Urothelium cell line (cell line): ENCODE data around the gene C1QTNF5.

ENCODE experiments used
- DNase-seq: peaks from one replicate; pipeline ENCODE4 v3.0.0; 2011; ENCODE audit warnings: low spot score, mixed read lengths
- FAIRE-seq: peaks from 2 replicates; lab custom pipeline; 2011; peaks lifted over from hg19 to GRCh38; lab: Jason Lieb, UNC

C1QTNF5 gene

DNA sequence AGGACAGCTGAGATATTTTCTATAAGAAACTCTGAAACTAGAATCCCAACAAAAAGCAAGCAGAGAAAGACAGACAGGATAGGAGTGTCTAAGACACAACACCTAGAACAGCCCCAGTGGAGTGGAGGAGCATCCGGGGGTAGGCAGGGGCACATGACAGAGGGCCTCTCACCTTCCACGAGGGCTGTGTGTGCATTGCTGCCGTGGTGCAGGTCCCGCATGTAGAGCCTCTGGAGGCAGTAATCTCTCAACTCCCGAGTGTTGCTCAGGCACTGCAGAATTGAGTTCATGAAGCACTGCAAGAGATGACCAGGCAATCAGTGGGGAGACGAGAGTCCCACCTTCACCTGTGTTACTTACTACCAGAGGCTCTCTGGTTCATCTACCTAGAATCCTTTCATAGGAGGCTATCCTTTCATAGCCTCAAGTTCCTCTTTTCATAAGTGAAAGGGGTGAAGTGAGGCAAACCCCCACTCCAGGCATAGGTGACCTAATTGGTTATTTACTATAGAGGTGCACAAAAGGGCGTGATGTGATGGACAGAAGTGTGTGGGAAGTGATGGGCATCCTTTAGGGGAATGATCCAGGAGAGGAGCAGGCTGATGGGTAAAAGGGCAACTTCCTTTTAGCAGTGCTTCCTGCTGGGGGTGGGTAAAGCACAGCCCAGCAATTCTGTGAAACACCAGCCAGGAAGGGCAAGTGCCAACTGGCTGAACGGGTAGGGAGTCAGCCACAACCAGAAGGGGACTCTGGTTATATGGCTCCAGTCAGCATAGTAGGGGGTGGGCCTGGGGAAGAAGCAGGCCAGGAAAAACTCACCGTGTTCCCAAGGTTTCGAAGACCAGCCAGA lies 18.9 kb upstream of the C1QTNF5 start:
- FAIRE-seq, result no peak
- no peak for DNase-seq

DNA sequence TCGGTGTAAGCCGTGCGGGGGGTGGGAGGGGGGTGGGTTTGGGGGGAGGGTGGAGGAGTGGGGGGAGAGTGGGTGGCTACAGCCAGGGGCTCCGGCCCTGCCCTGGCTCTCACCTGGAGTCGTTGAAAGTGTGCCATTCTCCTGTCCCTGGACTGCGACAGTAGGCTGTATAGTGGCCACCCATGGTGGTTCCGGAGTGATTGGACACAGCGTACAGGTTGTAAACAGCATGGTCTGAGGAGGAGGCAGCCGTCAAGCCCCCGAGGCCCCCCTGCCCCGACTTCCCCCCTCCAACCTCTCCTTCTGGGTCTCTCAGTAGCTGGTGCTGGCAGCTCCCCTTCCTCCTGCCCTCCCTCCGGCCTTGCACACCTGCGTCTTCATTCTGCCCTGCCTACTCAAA lies 16.4 kb upstream of the C1QTNF5 start:
- FAIRE-seq, result no peak
- DNase-seq, result no peak

DNA sequence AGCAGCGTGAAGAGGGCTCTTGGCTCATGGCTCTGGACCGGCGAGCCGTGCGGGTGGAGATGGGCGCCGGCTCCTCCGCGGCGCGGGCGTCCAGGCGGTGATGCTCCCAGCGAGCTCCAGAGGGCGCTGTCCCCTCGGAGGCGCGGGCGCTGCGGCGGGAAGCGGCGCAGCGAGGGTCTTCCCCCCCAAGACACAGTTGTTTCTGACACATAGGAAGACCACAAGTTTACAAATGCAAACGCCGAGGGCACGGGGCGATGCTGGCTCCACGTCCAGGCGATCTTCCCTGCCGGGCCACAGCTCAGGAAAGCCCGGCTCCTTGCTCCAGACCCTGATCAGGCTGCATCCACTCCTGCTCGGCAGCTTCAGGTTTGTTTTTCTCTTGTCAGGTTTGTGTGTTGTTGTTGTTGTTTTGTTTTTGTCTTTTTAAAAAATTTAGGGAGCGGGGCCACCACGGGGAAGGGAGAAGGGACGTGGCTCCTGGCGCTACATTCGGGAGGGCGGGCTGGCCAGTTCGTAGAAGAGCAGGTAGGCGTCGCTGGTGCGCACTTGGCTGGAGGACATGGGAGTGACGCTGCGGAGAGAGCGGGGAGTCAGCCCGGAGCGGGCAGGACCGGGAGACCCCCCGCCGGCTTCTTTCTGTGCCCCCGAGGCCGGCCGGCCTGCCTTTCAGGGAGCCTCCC lies 15.8 kb upstream of the C1QTNF5 start:
- FAIRE-seq, result no peak
- peak; percentile 84 for DNase-seq

DNA sequence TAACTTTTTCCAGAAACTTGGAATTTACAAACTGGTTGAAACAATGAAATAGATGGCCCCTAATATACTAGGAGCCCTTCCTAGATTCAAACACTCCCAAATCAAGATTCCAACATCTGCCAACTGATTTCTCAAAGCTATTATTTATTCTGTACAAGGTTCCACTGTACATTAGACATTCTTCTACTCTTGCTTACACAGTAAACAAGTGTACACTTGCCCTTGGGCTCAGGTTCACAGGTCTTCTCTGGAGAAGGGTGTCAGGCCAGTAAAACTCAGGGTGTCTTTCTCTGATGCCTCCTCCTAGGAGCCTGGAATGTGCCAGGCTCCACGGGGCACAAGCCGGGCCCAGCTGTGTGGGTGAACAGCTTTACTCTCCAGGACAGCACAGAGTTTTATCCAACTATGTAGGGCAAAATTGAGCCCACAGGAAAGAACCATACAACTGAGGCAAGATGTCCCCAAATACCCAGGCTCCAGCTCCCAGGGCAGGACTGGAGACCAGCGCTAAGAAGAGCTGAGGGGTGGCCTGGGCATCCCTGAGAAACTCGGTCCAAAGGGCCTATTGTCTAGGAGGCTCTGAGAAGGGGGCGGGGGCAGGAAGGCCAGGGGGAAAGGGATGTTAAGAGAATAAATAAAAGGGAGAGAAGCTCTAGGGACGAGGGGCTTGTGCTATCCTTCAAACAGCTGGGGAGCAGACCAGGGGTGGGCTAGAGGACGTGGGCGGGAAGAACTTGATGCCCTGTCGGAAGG lies 14.6 kb upstream of the C1QTNF5 start:
- FAIRE-seq (no peak), DNase-seq (no peak)

DNA sequence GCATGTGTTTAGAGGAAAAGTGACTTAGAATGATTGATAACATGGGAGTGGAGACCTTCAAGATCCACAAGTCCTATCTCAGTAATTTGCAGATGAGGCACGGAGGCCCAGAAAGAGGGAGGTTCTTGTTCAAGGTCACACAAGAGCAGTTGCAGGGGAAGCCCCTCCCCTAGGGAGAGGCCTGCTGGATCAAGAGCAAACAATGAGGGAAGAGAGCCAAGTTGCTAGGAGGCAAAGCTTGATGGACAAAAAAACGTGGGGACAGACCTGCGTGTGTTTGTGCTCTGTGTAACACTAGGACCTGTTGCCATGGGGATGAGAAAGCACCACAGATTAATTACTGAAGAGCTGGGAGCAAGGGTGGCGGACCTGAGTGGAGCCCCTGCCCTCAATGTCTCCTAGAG lies 12.2 kb upstream of the C1QTNF5 start:
- FAIRE-seq (no peak), DNase-seq (no peak)

DNA sequence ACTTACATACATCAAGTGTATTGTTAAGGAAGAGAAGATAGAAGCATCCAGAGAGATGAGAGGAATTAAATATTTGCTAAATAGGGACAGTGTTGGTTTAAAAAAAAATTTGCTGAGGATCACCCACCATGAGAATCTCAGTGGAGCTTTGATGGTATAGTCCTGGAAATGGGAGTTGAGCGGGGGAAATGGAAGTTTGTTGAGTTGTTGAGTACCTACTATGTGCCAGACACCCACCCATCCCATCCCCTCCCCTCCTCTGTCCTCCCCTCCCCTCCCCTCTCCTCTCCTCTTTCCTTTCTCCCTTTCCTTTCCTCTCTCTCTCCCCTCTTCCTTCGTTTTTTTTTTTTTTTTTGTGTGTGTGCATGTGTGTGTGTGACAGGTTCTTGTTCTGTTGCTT lies 10.5 kb upstream of the C1QTNF5 start:
- FAIRE-seq (no peak), DNase-seq (no peak)

DNA sequence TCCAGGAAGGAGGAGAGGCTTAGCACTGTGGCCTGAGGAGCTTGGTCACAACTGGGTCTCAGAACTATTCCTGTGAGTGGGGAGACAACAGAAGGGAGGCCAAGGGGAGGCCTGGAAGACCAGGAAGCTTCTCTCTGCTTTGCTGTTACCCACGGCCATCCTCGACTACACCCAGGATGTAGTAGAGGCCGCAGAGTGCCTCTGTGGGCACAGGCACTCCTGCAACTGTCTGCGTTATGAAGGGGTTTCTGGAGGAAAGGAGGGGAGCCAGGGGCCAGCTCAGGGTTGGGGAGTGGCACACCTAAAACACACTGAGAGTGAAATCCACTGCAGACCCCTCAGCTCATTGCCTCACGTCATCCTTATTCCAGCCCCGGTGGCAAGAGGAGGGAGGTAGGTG lies 9.6 kb upstream of the C1QTNF5 start:
- DNase-seq (no peak), FAIRE-seq (no peak)

DNA sequence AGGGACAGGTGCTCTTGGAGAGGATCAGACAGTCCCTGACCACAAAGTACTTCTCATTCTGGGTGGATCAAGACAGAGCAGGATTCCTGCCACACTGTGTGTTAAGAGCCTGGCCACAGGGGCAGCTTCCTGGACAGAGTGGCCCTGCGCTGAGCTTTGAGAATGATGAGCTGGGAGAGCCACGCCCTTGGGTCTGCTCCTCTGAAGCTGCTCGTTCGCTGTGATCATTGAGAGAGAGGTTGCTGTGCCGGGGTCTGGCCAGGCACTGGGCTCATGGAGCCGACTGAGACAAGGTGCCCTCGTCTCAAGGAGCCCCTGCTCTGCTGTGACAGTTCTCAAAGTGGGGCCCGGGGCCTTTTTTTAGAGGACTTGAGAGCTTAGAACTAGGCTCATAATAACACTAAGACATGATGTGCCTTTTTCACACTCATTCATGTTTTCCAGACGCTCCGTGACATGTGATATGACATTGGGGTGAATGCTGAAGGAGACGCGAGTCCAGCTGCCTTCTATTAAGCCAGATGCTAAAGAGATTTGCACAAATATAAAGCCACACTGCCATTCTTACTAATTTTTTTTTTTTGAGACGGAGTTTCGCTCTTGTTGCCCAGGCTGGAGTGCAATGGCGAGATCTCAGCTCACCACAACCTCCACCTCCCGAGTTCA lies 7.4 kb upstream of the C1QTNF5 start:
- FAIRE-seq, result no peak
- no peak for DNase-seq

DNA sequence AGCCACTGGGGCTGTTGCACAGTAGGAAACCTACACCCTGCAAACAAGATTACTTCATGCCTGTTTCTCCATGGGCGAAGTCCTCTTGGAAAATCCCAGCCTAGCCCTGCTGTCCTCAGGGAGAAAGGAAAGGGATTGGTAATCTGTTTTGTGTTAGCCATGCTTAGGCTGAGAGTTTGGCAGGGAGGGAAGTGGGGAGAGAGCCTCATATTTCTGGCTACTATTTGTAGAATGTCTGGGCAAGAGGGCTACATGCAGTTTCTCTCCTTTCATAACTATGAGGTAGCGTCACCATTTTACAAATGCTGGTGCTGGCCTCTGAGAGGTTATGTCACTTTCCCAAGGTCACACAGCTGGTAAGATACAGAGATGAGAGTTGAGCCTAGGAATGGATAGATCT lies 6.6 kb upstream of the C1QTNF5 start:
- DNase-seq, result no peak
- FAIRE-seq, result no peak

DNA sequence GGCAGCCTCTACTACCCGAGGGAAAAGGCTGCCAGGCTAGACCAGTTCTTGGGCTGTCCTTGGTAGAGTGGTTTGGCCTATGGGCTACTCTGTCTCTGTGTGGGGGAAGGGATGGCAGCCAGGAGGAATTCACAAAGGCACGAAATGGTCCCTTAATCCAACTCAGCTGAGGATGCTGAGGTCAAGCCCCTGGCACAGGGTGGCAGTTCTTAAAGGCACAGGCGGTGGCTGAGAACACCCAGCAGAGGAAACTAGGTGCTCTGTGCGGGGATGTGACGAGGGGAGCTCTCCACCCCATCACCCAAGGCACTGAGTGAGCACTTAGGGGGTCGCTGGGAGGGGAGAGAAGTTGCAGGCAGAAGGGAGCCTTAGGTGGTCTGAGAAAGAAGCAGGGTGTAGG lies 5.9 kb upstream of the C1QTNF5 start, which contains the start of gene MFRP:
Gene MFRP, minus strand, starts transcription at position 101 of the 400 bp plus-strand sequence. CDS start 192 bp downstream, outside the sequence.
- FAIRE-seq (no peak), DNase-seq (no peak)

DNA sequence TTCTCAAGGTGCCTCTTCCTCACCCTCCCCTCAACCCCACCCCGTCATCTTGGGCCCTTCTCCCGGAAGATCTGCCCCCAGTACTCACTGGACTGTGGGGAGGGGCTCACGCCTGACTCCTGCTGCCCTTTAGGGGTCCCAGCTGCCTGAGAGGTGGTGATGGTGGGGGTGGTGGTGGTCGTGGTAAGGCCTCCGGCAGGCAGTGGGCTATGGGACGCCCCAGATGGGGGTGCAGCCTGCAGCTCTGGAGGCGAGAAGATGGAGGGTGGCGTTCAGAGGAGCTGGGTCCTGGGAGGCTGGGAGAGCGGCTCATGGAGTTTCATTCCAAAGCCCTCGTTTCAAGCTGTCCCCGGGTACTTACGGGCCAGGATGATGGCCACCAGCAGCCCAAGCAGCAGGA lies 5.0 kb upstream of the C1QTNF5 start:
- no peak for DNase-seq
- no peak for FAIRE-seq

DNA sequence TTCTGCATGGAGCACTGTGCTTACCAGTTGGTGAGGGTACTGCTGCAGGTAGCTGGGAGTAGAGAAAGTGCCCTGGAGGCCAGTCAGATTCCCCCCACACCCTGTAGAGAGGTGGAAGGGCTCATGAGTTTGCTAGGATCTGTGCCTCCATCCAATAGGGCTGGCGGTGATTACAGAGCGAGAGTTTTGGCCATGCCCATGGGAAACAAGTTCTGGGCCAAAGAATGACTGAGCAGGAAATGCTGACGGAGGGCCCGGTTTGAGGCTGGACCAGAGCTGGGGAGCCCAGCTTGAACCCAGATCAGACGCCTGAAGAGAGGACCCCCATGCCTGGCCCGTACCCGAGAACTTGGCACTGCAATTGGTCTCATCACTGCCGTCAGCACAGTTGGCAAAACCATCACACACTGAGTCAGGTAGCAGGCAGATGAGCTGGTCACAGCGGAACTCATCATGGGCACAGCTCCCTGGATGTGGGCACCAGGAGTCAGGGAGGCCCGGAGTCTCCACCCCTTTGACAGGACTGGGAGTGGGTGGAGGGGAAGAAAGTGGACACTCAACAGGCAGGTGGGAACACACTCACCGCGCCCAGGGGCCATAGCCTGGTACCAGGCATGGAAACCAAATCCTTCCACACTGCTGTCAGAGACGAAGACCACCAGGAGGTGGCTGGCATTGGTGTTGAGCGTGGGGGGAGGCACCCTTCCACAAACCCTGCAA lies 3.8 kb upstream of the C1QTNF5 start:
- no peak for FAIRE-seq

DNA sequence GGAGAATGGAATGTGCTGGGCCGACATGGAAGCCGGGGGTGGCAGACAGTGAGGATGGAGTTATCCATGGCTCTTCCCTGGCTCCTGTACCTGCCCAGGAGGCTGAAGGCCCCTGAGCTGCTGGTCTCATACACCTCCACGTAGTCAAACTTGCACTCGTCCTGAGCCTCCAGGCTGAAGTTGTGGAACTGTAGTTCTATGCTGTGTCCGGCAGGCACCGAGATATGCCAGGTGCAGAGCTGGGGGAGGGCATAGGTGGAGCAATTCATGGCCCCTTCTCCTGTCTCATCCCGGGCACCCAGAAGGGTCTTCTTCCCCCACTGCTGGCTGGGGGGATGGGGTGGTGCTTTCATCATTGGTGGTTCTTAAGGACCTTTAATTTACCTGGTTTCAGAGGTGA lies 3.0 kb upstream of the C1QTNF5 start:
- DNase-seq (no peak), FAIRE-seq (no peak)

More for the DNA sequence above, 3.8 kb upstream of the C1QTNF5 start:
- no peak for DNase-seq

DNA sequence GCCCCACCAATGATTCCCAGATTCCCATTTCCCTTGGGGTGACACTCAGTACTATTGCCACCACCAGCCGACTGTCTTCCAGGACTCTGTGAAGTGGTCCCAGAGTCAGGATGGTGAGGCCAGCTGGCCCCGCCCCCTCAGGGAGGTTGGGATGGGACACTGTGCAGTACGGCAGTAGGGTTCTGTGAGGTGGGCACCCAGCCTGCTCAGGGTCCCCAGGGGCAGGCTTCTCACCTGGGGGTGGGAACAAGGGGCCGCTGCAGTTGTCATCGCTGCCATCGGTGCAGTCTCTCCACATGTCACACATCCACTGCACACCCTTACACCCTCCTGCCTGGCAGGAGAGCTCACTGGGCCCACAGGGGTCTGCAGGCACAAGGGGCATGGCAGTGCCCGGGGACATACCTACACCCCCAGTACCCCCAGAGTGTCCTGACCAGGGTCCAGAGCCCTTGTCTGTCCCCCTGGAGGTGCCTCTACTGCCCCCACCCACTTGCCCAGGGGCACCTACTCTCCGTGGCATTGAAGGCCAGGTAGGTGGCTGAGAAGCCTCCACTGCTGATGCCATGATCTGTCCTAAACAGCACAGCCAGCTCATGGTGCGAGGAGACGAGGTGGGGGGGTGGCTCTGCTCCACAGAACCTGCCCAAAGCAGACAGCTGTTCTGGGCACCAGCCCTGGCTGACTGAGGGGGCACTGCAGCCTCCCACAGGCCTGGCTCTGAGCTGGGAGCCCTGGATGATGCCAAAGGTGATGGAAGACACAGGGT lies 1.9 kb upstream of the C1QTNF5 start:
- FAIRE-seq (no peak), DNase-seq (no peak)

DNA sequence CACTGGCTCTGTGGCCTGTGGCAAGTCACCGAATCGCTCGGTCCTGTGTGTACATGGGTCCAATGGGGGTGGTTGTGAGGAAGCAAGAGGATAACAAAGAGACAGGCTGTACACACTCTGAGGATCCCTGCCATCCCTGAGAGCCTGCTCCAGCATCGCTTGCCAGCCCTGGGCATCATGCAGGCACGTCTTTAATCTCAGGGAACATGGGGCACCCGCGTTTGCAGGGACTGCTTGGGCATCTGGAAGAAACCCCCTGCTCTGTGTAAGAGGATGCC lies 1.3 kb upstream of the C1QTNF5 start:
- FAIRE-seq (no peak), DNase-seq (no peak)

DNA sequence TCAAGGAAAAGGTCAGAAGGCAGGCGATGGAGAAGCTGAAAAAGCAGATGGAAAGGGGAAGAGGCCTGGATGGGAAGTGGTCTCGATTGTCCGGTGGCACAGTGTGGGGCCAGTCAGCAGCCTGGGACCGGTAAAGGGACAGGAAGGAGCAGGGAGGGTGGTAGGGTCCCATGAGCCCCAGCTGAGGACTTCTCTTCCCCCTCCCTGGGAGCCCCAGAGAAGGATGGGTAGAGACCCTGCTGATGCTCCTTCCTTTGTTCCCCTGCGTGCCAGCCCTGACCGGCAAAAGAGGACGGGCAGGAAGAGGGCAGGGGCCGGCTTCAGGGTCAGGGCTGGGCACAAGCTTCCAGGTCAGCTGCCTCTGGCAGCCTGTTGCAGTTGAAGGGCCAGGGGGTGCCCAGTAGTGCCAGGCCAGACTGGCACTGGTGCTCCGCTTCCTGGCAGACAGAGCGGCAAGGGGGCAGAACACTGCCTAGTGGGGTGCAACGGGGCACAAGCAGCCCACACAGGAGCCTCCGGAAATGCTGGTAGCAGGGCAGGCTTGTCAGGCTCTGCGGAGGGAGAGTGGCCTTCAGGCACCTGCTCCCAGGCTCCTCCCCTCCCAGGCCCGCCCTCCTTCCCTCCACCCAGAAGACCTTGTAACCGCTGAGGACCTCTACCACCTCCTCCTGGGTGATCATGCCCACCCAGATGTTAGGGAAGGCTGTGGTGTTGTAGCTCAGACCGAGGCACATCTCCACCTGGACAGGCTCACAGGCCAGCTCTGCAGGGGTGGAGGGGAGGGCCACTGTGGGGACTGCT lies 739 bp upstream of the C1QTNF5 start:
- FAIRE-seq (no peak), DNase-seq (no peak)

DNA sequence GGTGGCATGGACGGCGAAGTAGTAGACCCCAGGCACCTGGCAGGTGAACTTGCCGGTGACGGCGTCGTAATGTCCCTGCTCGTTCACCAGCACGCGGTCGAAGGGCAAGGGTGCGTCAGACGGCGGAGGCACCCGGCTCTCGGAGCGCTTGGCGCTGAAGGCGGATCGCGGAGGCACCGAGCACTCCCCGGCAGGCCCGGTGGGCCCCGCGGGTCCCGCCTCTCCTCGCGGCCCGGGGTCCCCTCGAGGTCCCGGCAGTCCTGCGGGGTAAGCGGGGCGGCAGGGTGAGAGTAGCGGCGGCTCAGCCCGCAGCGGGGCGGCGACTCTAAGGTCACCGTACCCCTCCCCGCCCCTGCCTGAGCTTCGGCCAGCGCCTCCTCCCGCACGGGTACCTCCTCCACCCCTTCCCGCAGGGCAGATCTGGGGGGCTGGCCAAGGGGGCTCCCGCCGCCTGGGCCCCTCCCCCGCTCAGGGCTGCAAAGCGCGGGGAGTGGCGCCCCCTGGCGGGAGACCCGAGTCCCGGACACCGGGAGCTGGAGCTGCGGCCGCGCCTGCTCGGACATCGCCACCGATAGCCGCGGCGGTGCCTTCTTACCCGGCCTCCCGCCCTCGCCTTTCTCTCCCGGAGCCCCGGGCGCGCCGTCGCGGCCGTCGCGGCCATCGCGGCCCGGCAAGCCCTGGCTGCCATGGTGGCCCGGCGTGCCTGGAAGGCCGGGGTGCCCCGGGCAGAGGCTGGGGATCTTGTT lies 921 bp downstream of the C1QTNF5 start:
- DNase-seq (no peak), FAIRE-seq (no peak)

DNA sequence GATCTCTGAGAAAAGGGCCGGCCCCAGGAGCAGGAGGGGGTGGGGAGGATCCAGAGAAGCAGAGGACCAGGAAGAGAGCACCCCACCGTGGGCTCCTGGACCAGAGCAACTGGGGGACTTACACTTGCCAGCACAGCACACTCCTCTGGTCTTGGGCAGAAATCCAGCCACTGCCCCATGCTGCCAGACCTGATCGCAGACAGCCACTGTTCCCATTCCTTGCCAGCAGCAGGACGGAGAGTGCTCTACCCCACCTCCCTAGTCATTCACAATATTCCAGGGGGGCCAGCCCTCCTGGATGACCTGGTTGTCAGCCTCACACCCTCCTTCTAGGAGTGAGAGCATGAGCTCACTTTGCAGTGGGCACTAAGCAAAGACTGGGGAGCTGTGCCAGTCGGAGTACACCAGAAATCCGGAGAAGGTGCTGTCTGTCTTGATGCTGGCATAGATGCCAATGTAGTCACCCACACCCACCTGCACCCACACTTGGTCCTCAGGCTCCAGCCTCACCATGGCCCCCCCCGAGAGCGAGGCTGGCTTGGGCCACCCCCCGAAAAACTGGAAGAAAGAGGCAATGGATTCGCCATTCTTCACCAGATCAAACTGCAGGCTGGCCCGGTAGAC lies 1.6 kb downstream of the C1QTNF5 start:
- DNase-seq (no peak), FAIRE-seq (no peak)
